Esophagus squamous epithelium (tissue), 4 donors: ENCODE results near the gene CRTAC1.

ENCODE experiments used
- CTCF ChIP-seq, 6 experiments: fragments of 450-650 bp in 4 of 6; fragments of 200-600 bp in 2 of 6; sonication (generic) in 2 of 6; IDR thresholded peaks; one replicate each; pipeline ENCODE4 v1.5.1; 2016 to 2019; ENCODE audit warnings: antibody characterized with exemption in 6 of 6, mild to moderate bottlenecking in 4 of 6, moderate library complexity in 4 of 6
- POLR2A ChIP-seq, 4 donors: fragments of 450-650 bp; IDR thresholded peaks; one replicate each; pipeline ENCODE4 v1.6.1; 2017; ENCODE audit warnings: antibody characterized with exemption in 4 of 4, mild to moderate bottlenecking in 4 of 4, moderate library complexity in 3 of 4

- TF ChIP-seq CTCF (IDR thresholded peaks at IDR 0.05) (no peak), POLR2A (IDR thresholded peaks at IDR 0.05) (no peak)
These were observed 187.1 kb downstream of the CRTAC1 start for GRCh38 chr10:97843281-97843671.
